GM21529 (cell line): Measurements from ENCODE around the gene PPFIA2.

ENCODE experiments used
- ATAC-seq: cut with Tn5 transposase; IDR thresholded peaks from one replicate; pipeline ENCODE4 v1.9.1; 2021; ENCODE audit not compliant: unreplicated experiment

The PPFIA2 gene

GRCh38 chr12:81288651-81289050, 470.5 kb downstream of the PPFIA2 start:
- ATAC-seq: no peak

- ATAC-seq: no peak
Observed at GRCh38 chr12:81284137-81284536, 475.0 kb downstream of the PPFIA2 start.

- no peak for ATAC-seq
Observed at GRCh38 chr12:81274637-81275529, 484.3 kb downstream of the PPFIA2 start.

DNA sequence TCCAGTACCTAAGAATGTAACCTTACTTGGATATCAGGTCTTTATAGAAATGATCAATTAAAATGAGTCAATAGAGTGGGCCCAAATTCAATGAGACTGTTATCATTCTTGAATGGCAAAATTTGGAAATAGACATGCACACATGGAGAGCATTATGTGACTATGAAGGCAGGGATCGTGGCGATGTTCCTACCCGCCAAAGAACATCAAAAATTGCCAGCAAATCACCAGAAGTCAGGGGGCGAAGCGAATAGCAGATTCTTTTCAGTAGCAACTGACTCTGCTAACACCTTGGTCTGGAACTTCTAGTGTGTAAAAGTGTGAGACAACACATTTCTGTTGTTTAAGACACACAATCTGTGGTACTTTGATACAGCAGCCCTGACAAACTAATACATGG, 488.8 kb downstream of the PPFIA2 start:
- no peak for ATAC-seq

- no peak for ATAC-seq
Observed at GRCh38 chr12:81263072-81263471, 496.1 kb downstream of the PPFIA2 start.

- ATAC-seq: no peak
Observed at GRCh38 chr12:81261508-81262207, 497.5 kb downstream of the PPFIA2 start.

GRCh38 chr12:81259360-81259759, 499.8 kb downstream of the PPFIA2 start:
- no peak for ATAC-seq

- ATAC-seq: no peak
Observed at GRCh38 chr12:81257947-81258551, 501.1 kb downstream of the PPFIA2 start.

DNA sequence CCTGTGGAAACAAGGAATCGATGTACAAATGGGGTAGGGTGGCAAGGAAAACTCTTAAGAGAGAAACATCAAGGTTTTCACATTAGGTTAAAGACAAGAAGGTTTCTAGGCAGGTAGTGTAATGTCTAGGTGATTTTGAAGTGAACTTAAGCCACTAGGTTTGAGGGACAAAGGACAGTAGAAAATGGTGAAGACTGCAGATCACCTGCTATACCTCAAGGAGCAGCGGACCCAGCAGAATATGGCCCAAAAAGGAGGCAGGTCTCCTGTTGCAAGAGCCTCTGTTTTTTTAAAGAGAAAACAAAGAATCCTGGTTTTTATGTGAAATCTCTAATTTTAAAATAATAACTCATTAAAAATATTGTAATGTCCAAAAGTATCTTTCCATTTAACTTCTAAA, 503.2 kb downstream of the PPFIA2 start:
- ATAC-seq: no peak

DNA sequence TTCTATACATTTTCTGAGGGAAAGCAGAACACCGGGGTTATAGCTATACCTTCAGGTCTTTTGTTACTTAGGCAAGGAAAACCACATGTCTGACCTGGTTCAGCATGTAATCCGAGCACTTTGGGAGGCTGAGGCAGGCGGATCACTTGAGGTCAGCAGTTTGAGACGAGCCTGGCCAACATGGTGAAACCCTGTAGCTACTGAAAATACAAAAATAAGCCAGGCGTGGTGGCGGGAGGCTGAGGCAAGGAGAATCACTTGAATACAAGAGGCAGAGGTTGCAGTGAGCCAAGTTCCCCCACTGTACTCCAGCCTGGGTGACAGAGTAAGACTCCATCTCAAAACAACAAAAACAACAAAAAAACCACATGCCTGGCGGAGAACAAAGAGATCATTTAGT, 503.7 kb downstream of the PPFIA2 start:
- no peak for ATAC-seq

DNA sequence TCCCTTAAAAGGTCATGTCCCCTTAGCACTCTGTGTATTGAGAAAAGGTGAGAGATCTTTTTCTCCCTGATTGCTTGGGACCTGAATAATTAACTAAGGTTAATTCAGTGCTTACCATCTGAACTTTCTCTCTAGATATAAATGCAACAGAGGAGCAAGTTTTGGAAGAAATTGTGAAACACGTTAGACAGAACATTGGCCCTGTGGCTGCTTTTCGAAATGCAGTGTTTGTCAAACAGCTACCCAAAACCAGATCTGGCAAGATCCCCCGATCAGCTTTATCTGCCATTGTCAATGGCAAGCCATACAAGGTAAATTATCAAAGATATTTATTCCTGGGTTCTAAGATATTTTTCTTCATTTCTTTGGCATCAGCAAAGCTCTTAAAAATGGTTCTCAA, 505.8 kb downstream of the PPFIA2 start:
- ATAC-seq: no peak

DNA sequence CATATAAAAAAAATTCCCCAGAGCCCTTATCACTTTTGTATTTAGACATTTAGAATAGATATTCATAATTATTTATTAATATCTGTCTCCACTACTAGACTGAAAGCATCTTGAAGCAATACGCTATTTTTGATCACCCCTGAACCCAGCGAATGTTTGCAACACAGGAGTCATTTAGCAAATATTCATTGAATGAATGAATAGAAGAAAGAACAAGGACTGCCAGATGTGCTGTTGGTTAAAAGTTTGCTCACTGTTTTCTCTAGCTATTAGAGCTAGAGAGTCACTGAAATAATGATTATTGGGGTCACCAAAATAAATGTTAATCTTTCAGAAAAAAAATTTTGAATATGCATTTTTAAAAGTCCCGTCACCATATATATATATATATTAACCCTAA, 506.9 kb downstream of the PPFIA2 start:
- ATAC-seq: no peak

GRCh38 chr12:81249976-81250375, 509.2 kb downstream of the PPFIA2 start:
- ATAC-seq: no peak

DNA sequence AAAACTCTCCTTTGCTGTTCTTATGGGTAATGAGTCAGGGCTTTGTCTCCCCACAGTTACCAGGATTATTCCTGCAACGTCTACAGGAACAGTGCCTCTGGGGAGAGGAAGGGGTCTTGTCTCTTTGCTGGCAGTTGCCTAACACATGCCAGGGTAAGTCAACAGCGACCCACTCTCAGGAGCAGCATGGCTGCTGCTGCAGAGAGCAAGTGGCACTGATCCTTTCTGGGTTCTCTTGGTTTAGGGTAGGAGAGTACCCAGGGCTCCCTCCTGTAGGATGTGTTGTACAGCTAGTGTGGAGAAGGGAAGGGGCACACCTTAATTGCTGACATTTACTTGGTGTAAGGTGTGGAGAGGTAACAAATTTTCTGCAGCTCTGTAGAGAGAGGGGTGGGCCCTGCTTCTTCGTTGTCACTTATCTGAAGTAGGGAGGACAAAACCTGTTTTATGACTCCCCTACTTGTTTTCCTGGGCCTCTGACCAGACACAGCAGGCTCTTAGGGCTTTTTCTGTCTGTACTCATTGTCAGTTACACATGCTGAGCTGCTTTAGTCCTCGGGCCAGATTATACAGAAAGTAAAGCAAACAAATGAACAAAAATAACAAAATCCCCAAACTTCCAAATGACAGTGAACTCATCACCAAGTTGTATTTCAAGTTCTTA, 513.1 kb downstream of the PPFIA2 start:
- ATAC-seq: no peak

GRCh38 chr12:81245458-81245857, 513.7 kb downstream of the PPFIA2 start:
- ATAC-seq: no peak

DNA sequence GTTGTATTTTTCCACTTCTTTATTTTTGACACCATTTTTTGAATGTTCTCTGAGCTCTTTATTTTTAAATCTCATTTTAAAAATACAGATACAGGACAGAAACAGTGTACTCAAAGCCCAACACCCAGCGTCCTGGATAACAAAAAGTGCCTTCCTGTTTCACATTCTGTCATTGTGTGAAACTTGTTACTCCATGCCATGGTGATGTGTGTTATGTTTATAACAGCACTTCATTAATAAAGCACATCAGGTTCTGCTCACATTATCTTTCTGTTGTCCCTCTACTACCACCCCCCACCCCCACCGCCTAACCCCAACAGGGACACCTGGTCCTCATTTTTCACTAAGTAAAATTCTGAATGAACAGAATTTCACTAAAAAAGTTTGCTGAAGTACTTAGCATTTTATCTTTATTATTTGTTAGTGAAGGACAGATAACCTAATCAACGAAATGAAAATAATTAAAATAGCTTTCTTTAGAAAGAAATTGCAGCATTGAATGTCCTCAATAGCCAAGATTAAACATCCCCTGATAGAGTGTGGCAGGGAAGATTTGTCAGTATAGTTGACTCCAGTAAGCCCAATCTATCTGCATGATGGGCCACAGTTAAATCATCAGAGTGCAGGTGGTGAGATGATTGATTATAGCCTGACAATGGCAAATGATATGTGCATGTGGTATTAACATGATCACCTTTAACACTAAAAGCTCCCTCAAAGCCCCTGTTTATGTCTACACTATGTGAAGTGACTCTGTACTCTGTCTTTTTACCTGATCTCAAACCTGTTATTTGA, 527.4 kb downstream of the PPFIA2 start:
- ATAC-seq: no peak

- no peak for ATAC-seq
Observed at GRCh38 chr12:81229759-81230158, 529.4 kb downstream of the PPFIA2 start.

- no peak for ATAC-seq
Observed at GRCh38 chr12:81224626-81225025, 534.5 kb downstream of the PPFIA2 start.

- ATAC-seq: no peak
Observed at GRCh38 chr12:81222846-81223592, 536.1 kb downstream of the PPFIA2 start.

DNA sequence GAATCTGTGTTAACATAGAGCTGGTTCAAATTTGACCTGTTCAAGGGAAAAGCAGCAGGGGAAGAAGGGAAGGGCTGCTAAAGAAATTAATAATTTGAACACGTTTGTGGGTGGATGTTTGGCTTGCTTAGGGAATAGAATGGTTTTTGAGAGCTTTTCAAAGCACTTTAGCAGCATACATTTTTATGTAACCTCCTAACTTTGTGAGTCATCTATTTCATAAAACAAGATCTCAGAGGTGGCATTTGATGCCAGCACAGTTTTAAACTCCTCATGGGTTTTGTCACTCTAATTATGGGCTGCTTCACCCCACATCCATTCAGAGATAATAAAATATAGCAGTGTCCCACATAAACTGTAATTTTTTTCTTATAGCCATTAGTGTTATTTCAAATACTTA, 537.5 kb downstream of the PPFIA2 start:
- no peak for ATAC-seq
